IPS-20b (cell line): ENCODE measurements around the gene C17orf75.

Experiments used
- H3K27ac ChIP-seq: one replicate; pipeline ENCODE4 v1.5.1; 2013; ENCODE audit warnings: low read length
- H3K27me3 ChIP-seq: 2 replicates; pipeline ENCODE4 v1.6.1; 2013; ENCODE audit warnings: mild to moderate bottlenecking, low read length, inconsistent platforms; ENCODE audit not compliant: insufficient read depth
- H3K36me3 ChIP-seq: 2 replicates; pipeline ENCODE4 v1.6.1; 2013; ENCODE audit warnings: low read depth, mild to moderate bottlenecking, inconsistent platforms, low read length, moderate library complexity; ENCODE audit not compliant: insufficient read depth
- H3K4me1 ChIP-seq: 2 replicates; pipeline ENCODE4 v1.6.1; 2013; ENCODE audit warnings: mild to moderate bottlenecking, control low read depth, inconsistent platforms, low read length, moderate library complexity; ENCODE audit not compliant: insufficient read depth
- H3K4me3 ChIP-seq: 2 replicates; pipeline ENCODE4 v1.5.1; 2013; ENCODE audit warnings: mild to moderate bottlenecking, low read length, inconsistent platforms
- H3K9ac ChIP-seq: 2 replicates; pipeline ENCODE4 v1.6.1; 2013; ENCODE audit warnings: low read depth, mild to moderate bottlenecking, inconsistent platforms, low read length, moderate library complexity
- H3K9me3 ChIP-seq: 2 replicates; pipeline ENCODE4 v1.6.1; 2013; ENCODE audit warnings: mild to moderate bottlenecking, low read depth, low read length, inconsistent platforms; ENCODE audit not compliant: insufficient read depth

C17orf75 gene

GRCh38 chr17:32299580-32300164 is 42.3 kb downstream of the C17orf75 start:
- H3K36me3 ChIP-seq = no peaks in the 10 kb centered on the region
- H3K4me1 ChIP-seq = peaks cover 23% of the 10 kb centered on the region
- H3K4me3 ChIP-seq = no peak overlapping the region
- H3K9ac ChIP-seq = no peak overlapping the region
- no peaks in the 10 kb centered on the region for H3K9me3 ChIP-seq
- no peak overlapping the region for H3K27ac ChIP-seq
- no peaks in the 10 kb centered on the region for H3K27me3 ChIP-seq

- no peak overlapping the region for H3K4me3 ChIP-seq
- H3K36me3 ChIP-seq = no peaks in the 10 kb centered on the region
- H3K9ac ChIP-seq = no peak overlapping the region
- no peak overlapping the region for H3K27ac ChIP-seq
- H3K9me3 ChIP-seq = no peaks in the 10 kb centered on the region
- no peaks in the 10 kb centered on the region for H3K27me3 ChIP-seq
- peaks cover 16% of the 10 kb centered on the region for H3K4me1 ChIP-seq
Observed at GRCh38 chr17:32298721-32299579, 43.0 kb downstream of the C17orf75 start.

GRCh38 chr17:32298298-32298697 is 43.7 kb downstream of the C17orf75 start:
- Histone ChIP-seq H3K9ac (no peak overlapping the region), H3K4me3 (no peak overlapping the region), H3K36me3 (no peaks in the 10 kb centered on the region), H3K27ac (no peak overlapping the region), H3K9me3 (no peaks in the 10 kb centered on the region), H3K4me1 (peaks cover 10% of the 10 kb centered on the region), H3K27me3 (no peaks in the 10 kb centered on the region)

- no peaks in the 10 kb centered on the region for H3K27me3 ChIP-seq
- peaks cover 7% of the 10 kb centered on the region for H3K4me1 ChIP-seq
- H3K27ac ChIP-seq = no peak overlapping the region
- no peaks in the 10 kb centered on the region for H3K9me3 ChIP-seq
- H3K4me3 ChIP-seq = no peak overlapping the region
- H3K9ac ChIP-seq = no peak overlapping the region
- no peaks in the 10 kb centered on the region for H3K36me3 ChIP-seq
Observed at GRCh38 chr17:32297860-32298259, 44.1 kb downstream of the C17orf75 start.

- H3K27ac ChIP-seq = no peak overlapping the region
- H3K9me3 ChIP-seq = no peaks in the 10 kb centered on the region
- H3K4me3 ChIP-seq = no peak overlapping the region
- peaks cover 4% of the 10 kb centered on the region; the same call in 1 of the 2 replicates for H3K4me1 ChIP-seq
- no peaks in the 10 kb centered on the region for H3K27me3 ChIP-seq
- no peaks in the 10 kb centered on the region for H3K36me3 ChIP-seq
- H3K9ac ChIP-seq = no peak overlapping the region
Observed at GRCh38 chr17:32297424-32297823, 44.5 kb downstream of the C17orf75 start.

- Histone ChIP-seq H3K27me3 (no peaks in the 10 kb centered on the region), H3K27ac (no peak overlapping the region), H3K9me3 (no peaks in the 10 kb centered on the region), H3K4me3 (no peak overlapping the region), H3K36me3 (no peaks in the 10 kb centered on the region), H3K9ac (no peak overlapping the region), H3K4me1 (peaks cover 29% of the 10 kb centered on the region)
Observed at GRCh38 chr17:32292094-32292493, 49.9 kb downstream of the C17orf75 start.

- peaks cover 29% of the 10 kb centered on the region for H3K4me1 ChIP-seq
- H3K9me3 ChIP-seq = no peaks in the 10 kb centered on the region
- H3K4me3 ChIP-seq = peak overlapping the region; percentile 3; the same call in 1 of the 2 replicates
- H3K9ac ChIP-seq = peak overlapping the region; percentile 59; the same call in 1 of the 2 replicates
- no peaks in the 10 kb centered on the region for H3K36me3 ChIP-seq
- no peaks in the 10 kb centered on the region for H3K27me3 ChIP-seq
- H3K27ac ChIP-seq = peak overlapping the region; percentile 98
Observed at GRCh38 chr17:32289471-32290070, 52.4 kb downstream of the C17orf75 start.

GRCh38 chr17:32288615-32289014 is 53.4 kb downstream of the C17orf75 start:
- Histone ChIP-seq H3K4me3 (no peak overlapping the region; the same call in 1 of the 2 replicates), H3K27me3 (no peaks in the 10 kb centered on the region), H3K36me3 (no peaks in the 10 kb centered on the region), H3K9me3 (no peaks in the 10 kb centered on the region), H3K27ac (peak overlapping the region; percentile 98), H3K9ac (peak overlapping the region; percentile 59; the same call in 1 of the 2 replicates), H3K4me1 (peaks cover 29% of the 10 kb centered on the region)

- Histone ChIP-seq H3K9ac (peak overlapping the region; percentile 59; the same call in 1 of the 2 replicates), H3K4me3 (no peak overlapping the region), H3K9me3 (no peaks in the 10 kb centered on the region), H3K27me3 (no peaks in the 10 kb centered on the region), H3K36me3 (no peaks in the 10 kb centered on the region), H3K27ac (peak overlapping the region; percentile 98), H3K4me1 (peaks cover 29% of the 10 kb centered on the region)
Observed at GRCh38 chr17:32287804-32288511, 54.0 kb downstream of the C17orf75 start.

GRCh38 chr17:32286518-32286900 is 55.5 kb downstream of the C17orf75 start:
- no peaks in the 10 kb centered on the region for H3K36me3 ChIP-seq
- no peak overlapping the region for H3K4me3 ChIP-seq
- H3K9me3 ChIP-seq = no peaks in the 10 kb centered on the region
- H3K27ac ChIP-seq = no peak overlapping the region
- peaks cover 34% of the 10 kb centered on the region for H3K4me1 ChIP-seq
- H3K9ac ChIP-seq = no peak overlapping the region
- H3K27me3 ChIP-seq = no peaks in the 10 kb centered on the region

GRCh38 chr17:32285746-32286517 is 56.0 kb downstream of the C17orf75 start:
- H3K27ac ChIP-seq = no peak overlapping the region
- no peaks in the 10 kb centered on the region for H3K36me3 ChIP-seq
- H3K4me3 ChIP-seq = no peak overlapping the region
- no peaks in the 10 kb centered on the region for H3K9me3 ChIP-seq
- H3K4me1 ChIP-seq = peaks cover 38% of the 10 kb centered on the region
- H3K9ac ChIP-seq = no peak overlapping the region
- H3K27me3 ChIP-seq = no peaks in the 10 kb centered on the region
